OCI-LY3 (cell line): ENCODE measurements around the gene KDM2A.

ENCODE experiments used
- EZH2phosphoT487 ChIP-seq: fragments of 200-600 bp; shearing (Covaris generic); IDR thresholded peaks from 2 replicates; pipeline ENCODE4 v1.6.1; 2018; ENCODE audit warnings: antibody characterized with exemption, mixed run types, low read depth
- TF ChIP-seq, protein P1 (sequence below): fragments of 200-600, 300-600 bp; sonication (generic); IDR thresholded peaks from 2 replicates; pipeline ENCODE4 v1.5.1; 2014; ENCODE audit warnings: antibody characterized with exemption, low read length, low read depth

DNA sequence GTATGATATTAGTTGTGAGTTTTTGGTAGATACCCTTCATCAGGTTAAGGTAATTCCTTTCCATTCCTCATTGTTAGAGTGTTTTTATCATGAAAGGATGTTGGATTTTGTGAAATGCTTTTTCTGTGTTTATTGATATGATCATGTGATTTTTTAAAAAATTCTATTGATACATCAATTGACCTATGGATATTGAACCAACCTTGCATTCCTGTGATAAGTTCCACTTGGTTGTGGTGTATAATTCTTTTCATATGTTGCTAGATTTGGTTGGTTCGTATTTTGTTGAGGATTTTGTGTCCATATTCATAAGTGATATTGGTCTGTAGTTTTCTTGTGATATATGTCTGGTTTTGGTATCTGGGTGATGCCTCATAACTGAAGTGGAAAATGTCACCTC, 176.8 kb downstream of the KDM2A start:
- TF ChIP-seq, protein P1, sequence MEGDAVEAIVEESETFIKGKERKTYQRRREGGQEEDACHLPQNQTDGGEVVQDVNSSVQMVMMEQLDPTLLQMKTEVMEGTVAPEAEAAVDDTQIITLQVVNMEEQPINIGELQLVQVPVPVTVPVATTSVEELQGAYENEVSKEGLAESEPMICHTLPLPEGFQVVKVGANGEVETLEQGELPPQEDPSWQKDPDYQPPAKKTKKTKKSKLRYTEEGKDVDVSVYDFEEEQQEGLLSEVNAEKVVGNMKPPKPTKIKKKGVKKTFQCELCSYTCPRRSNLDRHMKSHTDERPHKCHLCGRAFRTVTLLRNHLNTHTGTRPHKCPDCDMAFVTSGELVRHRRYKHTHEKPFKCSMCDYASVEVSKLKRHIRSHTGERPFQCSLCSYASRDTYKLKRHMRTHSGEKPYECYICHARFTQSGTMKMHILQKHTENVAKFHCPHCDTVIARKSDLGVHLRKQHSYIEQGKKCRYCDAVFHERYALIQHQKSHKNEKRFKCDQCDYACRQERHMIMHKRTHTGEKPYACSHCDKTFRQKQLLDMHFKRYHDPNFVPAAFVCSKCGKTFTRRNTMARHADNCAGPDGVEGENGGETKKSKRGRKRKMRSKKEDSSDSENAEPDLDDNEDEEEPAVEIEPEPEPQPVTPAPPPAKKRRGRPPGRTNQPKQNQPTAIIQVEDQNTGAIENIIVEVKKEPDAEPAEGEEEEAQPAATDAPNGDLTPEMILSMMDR = no peak
- no peak for TF ChIP-seq EZH2phosphoT487
